GM23338 (cell line): ENCODE results near the gene DNAH10. TPM values are rescaled to one million over a fixed set of nuclear protein-coding genes. Genes with fewer than 3 reads are reported as not detected.

Experiments used
- ATAC-seq: fragments of 200-7000 bp; cut with Tn5 transposase; 3 replicates; pipeline ENCODE4 v1.9.1; 2020
- DNase-seq: peaks from one replicate; pipeline ENCODE4 v3.0.0-alpha.2; 2015; ENCODE audit warnings: low spot score
- H2AFZ ChIP-seq: fragments of 200-600 bp; sonication (generic); 2 replicates; pipeline ENCODE4 v1.8.0; 2016; ENCODE audit warnings: antibody characterized with exemption, mild to moderate bottlenecking, moderate library complexity
- H3F3A ChIP-seq: fragments of 200-600 bp; sonication (generic); replicated peaks from 2 replicates; pipeline ENCODE4 v1.8.0; 2017; ENCODE audit warnings: antibody characterized with exemption, mixed run types, low read depth
- H3K27ac ChIP-seq: fragments of 200-600 bp; sonication (generic); 2 replicates; pipeline ENCODE4 v1.6.1; 2016; ENCODE audit warnings: low read depth
- H3K27me3 ChIP-seq: fragments of 200-600 bp; sonication (generic); 2 replicates; pipeline ENCODE4 v1.8.0; 2016; ENCODE audit warnings: mild to moderate bottlenecking, mixed run types, moderate library complexity; ENCODE audit not compliant: insufficient read depth
- H3K36me3 ChIP-seq: fragments of 200-600 bp; sonication (generic); 2 replicates; pipeline ENCODE4 v1.8.0; 2016; ENCODE audit warnings: mild to moderate bottlenecking; ENCODE audit not compliant: insufficient read depth
- H3K4me1 ChIP-seq: fragments of 200-600 bp; sonication (generic); 2 replicates; pipeline ENCODE4 v1.8.0; 2016; ENCODE audit warnings: mild to moderate bottlenecking, moderate library complexity; ENCODE audit not compliant: insufficient read depth
- H3K4me2 ChIP-seq: fragments of 200-600 bp; sonication (generic); 2 replicates; pipeline ENCODE4 v1.7.1; 2017; ENCODE audit warnings: mixed run types
- H3K4me3 ChIP-seq: fragments of 200-600 bp; sonication (generic); 2 replicates; pipeline ENCODE4 v1.6.1; 2016; ENCODE audit warnings: mixed run types
- H3K79me2 ChIP-seq: fragments of 200-600 bp; sonication (generic); replicated peaks from 2 replicates; pipeline ENCODE4 v1.8.0; 2017; ENCODE audit warnings: mild to moderate bottlenecking; ENCODE audit not compliant: insufficient read depth
- H3K9me2 ChIP-seq: fragments of 200-600 bp; sonication (generic); 2 replicates; pipeline ENCODE4 v1.8.0; 2017; ENCODE audit not compliant: insufficient read depth
- H4K20me1 ChIP-seq: fragments of 200-600 bp; sonication (generic); replicated peaks from 2 replicates; pipeline ENCODE4 v1.8.0; 2017; ENCODE audit warnings: mild to moderate bottlenecking; ENCODE audit not compliant: insufficient read depth
- H3K27ac Mint-ChIP-seq: 2 replicates; pipeline ENCODE4 v1.8.0; 2020; ENCODE audit warnings: inconsistent platforms, mild to moderate bottlenecking, moderate library complexity, mixed read lengths
- H3K27me3 Mint-ChIP-seq: 3 replicates; pipeline ENCODE4 v1.8.0; 2022; ENCODE audit warnings: low read depth, mild to moderate bottlenecking, moderate library complexity, mixed read lengths, inconsistent platforms; ENCODE audit not compliant: insufficient read depth, poor library complexity
- H3K36me3 Mint-ChIP-seq: 3 replicates; pipeline ENCODE4 v1.8.0; 2021; ENCODE audit warnings: low read depth, mild to moderate bottlenecking, inconsistent platforms, moderate library complexity, mixed read lengths
- H3K4me1 Mint-ChIP-seq: 3 replicates; pipeline ENCODE4 v1.8.0; 2020; ENCODE audit warnings: mild to moderate bottlenecking, inconsistent platforms, mixed read lengths
- H3K4me3 Mint-ChIP-seq: 3 replicates; pipeline ENCODE4 v1.8.0; 2021; ENCODE audit warnings: moderate library complexity, mild to moderate bottlenecking, inconsistent platforms, mixed read lengths
- H3K9me3 Mint-ChIP-seq: 3 replicates; pipeline ENCODE4 v1.8.0; 2020; ENCODE audit warnings: moderate library complexity, mild to moderate bottlenecking, inconsistent platforms, mixed read lengths
- CREB1 ChIP-seq: fragments of 250-450 bp; sonication (Bioruptor Pico); IDR thresholded peaks from 2 replicates; pipeline ENCODE4 v1.5.0; 2020; ENCODE audit warnings: low read depth, mild to moderate bottlenecking, moderate library complexity
- CTCF ChIP-seq, 2 experiments: fragments of 200-600 bp in 1 of 2; sonication (generic) in 1 of 2; conservative IDR thresholded peaks; 2 replicates each; pipeline versions ENCODE4 v1.5.1 to v1.6.1; 2016 to 2017; ENCODE audit warnings: antibody characterized with exemption in 2 of 2, low read depth in 2 of 2, mild to moderate bottlenecking in 2 of 2, moderate library complexity in 1 of 2
- EZH2 ChIP-seq: fragments of 200-600 bp; sonication (generic); IDR thresholded peaks from one replicate; pipeline ENCODE4 v1.8.0; 2017; ENCODE audit warnings: antibody characterized with exemption, mild to moderate bottlenecking, low read depth; ENCODE audit not compliant: unreplicated experiment
- EZH2phosphoT487 ChIP-seq: fragments of 200-600 bp; sonication (generic); IDR thresholded peaks from one replicate; pipeline ENCODE4 v1.8.1; 2018; ENCODE audit warnings: antibody characterized with exemption; ENCODE audit not compliant: unreplicated experiment
- JUNB ChIP-seq: IDR thresholded peaks from one replicate; pipeline ENCODE4 v1.6.1; 2016; ENCODE audit warnings: antibody characterized with exemption; ENCODE audit not compliant: unreplicated experiment
- NANOG ChIP-seq: IDR thresholded peaks from 2 replicates; pipeline ENCODE4 v1.6.1; 2016; ENCODE audit warnings: antibody characterized with exemption, borderline replicate concordance
- POLR2AphosphoS5 ChIP-seq: IDR thresholded peaks from 2 replicates; pipeline ENCODE4 v1.6.1; 2016; ENCODE audit warnings: antibody characterized with exemption, low read depth
- STAT1 ChIP-seq: IDR thresholded peaks from one replicate; pipeline ENCODE4 v1.6.1; 2016; ENCODE audit warnings: antibody characterized with exemption; ENCODE audit not compliant: unreplicated experiment
- ZNF114 ChIP-seq: fragments of 250-450 bp; sonication (Bioruptor Pico); IDR thresholded peaks from 2 replicates; pipeline ENCODE4 v1.5.0; 2020; ENCODE audit warnings: mild to moderate bottlenecking, moderate library complexity
- ZNF331 ChIP-seq: fragments of 250-450 bp; sonication (Bioruptor Pico); IDR thresholded peaks from 2 replicates; pipeline ENCODE4 v1.5.0; 2020; ENCODE audit warnings: low read depth, mild to moderate bottlenecking, moderate library complexity
- ZNF462 ChIP-seq: fragments of 250-450 bp; sonication (Bioruptor Pico); IDR thresholded peaks from 2 replicates; pipeline ENCODE4 v1.5.0; 2020; ENCODE audit warnings: mild to moderate bottlenecking, moderate library complexity
- polyA plus RNA-seq: library from polyadenylated mRNA; unstranded; fragments of >200 nt; fragmentation: Nextera tagmentation; extraction: Ambion mirVana; gene quantifications from 2 replicates; pipeline ENCODE4 v1.2.1, GENCODE V29; 2016
- total RNA-seq: library from RNA; depleted of rRNA; stranded (reverse); fragments of >200 nt; shearing (Covaris generic); gene quantifications from 2 replicates; pipeline ENCODE4 v1.2.3, GENCODE V29; 2014

Gene DNAH10
- total and polyA plus RNA-seq, 2 experiments from 2014 or later = 0.03 TPM

- H3K4me3 Mint-ChIP-seq = no peak overlapping the region
- Histone ChIP-seq H3K27ac (no peak overlapping the region), H3F3A (no peaks in the 10 kb centered on the region; the same call in 1 of the 2 replicates), H4K20me1 (no peaks in the 10 kb centered on the region), H3K4me1 (no peaks in the 10 kb centered on the region), H3K36me3 (no peaks in the 10 kb centered on the region), H3K4me2 (no peak overlapping the region), H2AFZ (no peak overlapping the region), H3K9me2 (no peaks in the 10 kb centered on the region), H3K79me2 (no peaks in the 10 kb centered on the region), H3K4me3 (no peak overlapping the region), H3K27me3 (no peaks in the 10 kb centered on the region)
- H3K4me1 Mint-ChIP-seq = peaks cover 5% of the 10 kb centered on the region; the same call in 2 of the 3 replicates
- peaks cover 5% of the 10 kb centered on the region; the same call in 2 of the 3 replicates for H3K9me3 Mint-ChIP-seq
- ATAC-seq = no peak
- no peak for DNase-seq
- TF ChIP-seq POLR2AphosphoS5 (no peak), ZNF114 (CRISPR knock-in tag) (no peak), JUNB (no peak), ZNF331 (CRISPR knock-in tag) (no peak), CTCF (conservative IDR thresholded peaks at IDR 0.05; ENCODE audit: low read depth in 2 of 2) (no peak), NANOG (no peak), CREB1 (CRISPR knock-in tag) (no peak)
- H3K27me3 Mint-ChIP-seq = peaks cover 32% of the 10 kb centered on the region
- H3K27ac Mint-ChIP-seq = no peak overlapping the region
- H3K36me3 Mint-ChIP-seq = peaks cover 4% of the 10 kb centered on the region; the same call in 2 of the 3 replicates
Measured at GRCh38 chr12:123916729-123917128, 154.6 kb downstream of the DNAH10 start.

- Histone ChIP-seq H3K4me3 (no peak overlapping the region), H3K4me1 (no peaks in the 10 kb centered on the region), H4K20me1 (no peaks in the 10 kb centered on the region), H3F3A (no peaks in the 10 kb centered on the region; the same call in 1 of the 2 replicates), H3K36me3 (no peaks in the 10 kb centered on the region), H3K27ac (no peak overlapping the region), H3K4me2 (no peak overlapping the region), H3K27me3 (no peaks in the 10 kb centered on the region), H2AFZ (no peak overlapping the region), H3K9me2 (no peaks in the 10 kb centered on the region), H3K79me2 (no peaks in the 10 kb centered on the region)
- ATAC-seq (no peak), DNase-seq (no peak)
- no peak overlapping the region for H3K4me3 Mint-ChIP-seq
- peaks cover 3% of the 10 kb centered on the region; the same call in 2 of the 3 replicates for H3K36me3 Mint-ChIP-seq
- H3K27me3 Mint-ChIP-seq = peaks cover 31% of the 10 kb centered on the region
- peaks cover 4% of the 10 kb centered on the region; the same call in 2 of the 3 replicates for H3K9me3 Mint-ChIP-seq
- H3K4me1 Mint-ChIP-seq = peaks cover 5% of the 10 kb centered on the region; the same call in 2 of the 3 replicates
- no peak overlapping the region for H3K27ac Mint-ChIP-seq
- no peak for TF ChIP-seq STAT1
- no peak for TF ChIP-seq ZNF462 (CRISPR knock-in tag)
- no peak for TF ChIP-seq ZNF331 (CRISPR knock-in tag)
- TF ChIP-seq CTCF (conservative IDR thresholded peaks at IDR 0.05; ENCODE audit: low read depth in 2 of 2) = no peak
- no peak for TF ChIP-seq NANOG
- no peak for TF ChIP-seq EZH2
- TF ChIP-seq EZH2phosphoT487 = no peak
- no peak for TF ChIP-seq POLR2AphosphoS5
- no peak for TF ChIP-seq ZNF114 (CRISPR knock-in tag)
- TF ChIP-seq JUNB = no peak
Measured at GRCh38 chr12:123917337-123917850, 155.3 kb downstream of the DNAH10 start.
